NCI-H774 (cell line): ENCODE data around the gene ROBO4.

ENCODE experiments used
- DNase-seq: peaks from one replicate; lab custom pipeline; 2025; lab: John Stamatoyannopoulos, UW

The ROBO4 gene

DNA sequence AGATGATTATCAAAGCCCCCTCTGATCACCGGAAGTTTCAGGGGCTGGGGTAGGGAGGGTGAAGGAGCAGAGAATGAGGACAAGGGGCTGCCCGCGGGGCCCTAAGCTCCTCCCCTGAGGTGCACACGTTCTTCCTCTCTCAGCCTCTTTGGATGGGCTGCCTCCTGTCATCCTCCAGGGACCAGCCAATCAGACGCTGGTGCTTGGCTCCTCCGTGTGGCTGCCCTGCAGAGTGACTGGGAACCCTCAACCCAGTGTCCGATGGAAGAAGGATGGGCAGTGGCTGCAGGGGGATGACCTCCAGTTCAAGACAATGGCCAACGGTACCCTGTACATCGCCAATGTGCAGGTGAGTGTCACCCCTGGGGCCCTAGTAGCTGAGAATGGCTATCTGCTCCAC, 24.9 kb downstream of the ROBO4 start:
- no peak for DNase-seq

GRCh38 chr11:124872280-124872679, 25.4 kb downstream of the ROBO4 start:
- no peak for DNase-seq

GRCh38 chr11:124870430-124870829, 27.2 kb downstream of the ROBO4 start:
- no peak for DNase-seq

DNA sequence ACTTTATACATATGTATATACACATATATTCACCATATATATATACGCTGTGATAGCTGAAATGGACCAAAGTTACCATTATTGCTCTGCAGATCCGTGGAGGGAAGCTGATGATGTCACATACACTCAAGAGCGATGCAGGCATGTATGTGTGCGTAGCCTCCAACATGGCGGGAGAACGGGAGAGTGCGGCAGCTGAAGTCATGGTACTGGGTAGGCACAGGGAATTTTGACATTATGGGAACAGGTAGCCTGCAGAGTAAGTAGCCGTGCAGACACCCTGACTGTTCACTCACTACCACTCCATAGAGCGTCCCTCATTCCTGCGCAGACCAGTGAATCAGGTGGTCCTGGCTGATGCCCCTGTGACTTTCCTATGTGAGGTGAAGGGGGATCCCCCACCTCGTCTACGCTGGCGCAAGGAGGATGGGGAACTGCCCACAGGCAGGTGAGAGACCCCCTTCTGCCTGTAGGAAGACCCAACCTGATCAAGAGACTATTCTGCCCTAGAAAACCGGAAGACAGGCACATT, 27.7 kb downstream of the ROBO4 start:
- DNase-seq, result no peak

GRCh38 chr11:124869331-124869730, 28.3 kb downstream of the ROBO4 start:
- DNase-seq, result no peak

- DNase-seq, result no peak
These were observed 29.1 kb downstream of the ROBO4 start for GRCh38 chr11:124868331-124869274.

DNA sequence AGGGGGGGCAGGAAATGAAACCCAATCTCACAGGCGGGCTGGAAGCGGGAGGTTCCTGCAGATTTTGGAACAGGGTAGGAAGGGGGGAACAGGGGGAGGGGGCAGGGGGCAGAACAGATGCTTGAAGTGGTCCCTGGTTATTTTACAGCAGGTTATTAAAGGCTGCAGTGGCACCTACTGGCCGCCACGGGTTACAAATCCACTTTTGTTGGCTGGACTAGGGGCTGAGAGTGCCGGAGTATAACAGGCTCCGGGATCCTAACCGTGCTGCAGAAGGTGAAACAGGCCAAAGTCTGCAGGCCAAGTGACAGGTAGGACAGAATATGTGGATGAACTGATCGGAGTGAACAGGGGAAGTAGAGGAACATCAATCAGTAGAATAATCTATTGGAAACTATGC, 30.0 kb downstream of the ROBO4 start:
- DNase-seq, result no peak

GRCh38 chr11:124865902-124866851, 31.5 kb downstream of the ROBO4 start:
- no peak for DNase-seq

DNA sequence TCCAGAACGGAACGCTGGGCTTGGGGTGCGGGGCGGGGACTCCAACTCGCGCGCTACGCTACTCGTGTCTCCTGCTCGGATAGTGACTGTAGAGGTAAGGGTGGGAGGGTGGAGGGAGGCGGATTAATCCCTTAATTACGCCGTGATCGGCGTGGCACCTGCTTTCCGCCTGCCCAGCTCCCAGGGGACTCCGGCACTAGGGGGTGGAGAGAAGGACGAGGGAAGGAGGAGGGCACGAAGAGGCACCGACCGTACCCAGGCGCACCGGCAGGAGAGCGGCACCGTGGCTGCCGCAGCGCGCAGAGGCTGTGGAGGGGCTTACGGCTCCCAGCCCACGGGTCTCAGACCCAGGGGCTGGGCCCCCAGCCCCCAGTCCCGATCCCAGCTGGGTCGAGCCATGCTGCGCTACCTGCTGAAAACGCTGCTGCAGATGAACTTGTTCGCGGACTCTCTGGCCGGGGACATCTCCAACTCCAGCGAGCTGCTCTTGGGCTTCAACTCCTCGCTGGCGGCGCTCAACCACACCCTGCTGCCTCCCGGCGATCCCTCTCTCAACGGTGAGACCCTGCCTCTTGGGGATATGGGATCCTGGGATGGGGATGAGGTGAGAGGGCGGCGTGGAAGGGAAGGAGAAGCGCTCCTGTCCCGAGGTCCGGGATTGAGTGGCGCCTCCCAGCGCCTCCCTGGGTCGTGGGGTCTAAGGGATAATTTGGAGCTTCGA, 32.3 kb downstream of the ROBO4 start, which contains the start of gene ROBO3:
Gene ROBO3 (plus strand): TSS at position 252 of the 721 bp plus-strand sequence. CDS start 146 bp downstream, at position 398.
- DNase-seq, result no peak

DNA sequence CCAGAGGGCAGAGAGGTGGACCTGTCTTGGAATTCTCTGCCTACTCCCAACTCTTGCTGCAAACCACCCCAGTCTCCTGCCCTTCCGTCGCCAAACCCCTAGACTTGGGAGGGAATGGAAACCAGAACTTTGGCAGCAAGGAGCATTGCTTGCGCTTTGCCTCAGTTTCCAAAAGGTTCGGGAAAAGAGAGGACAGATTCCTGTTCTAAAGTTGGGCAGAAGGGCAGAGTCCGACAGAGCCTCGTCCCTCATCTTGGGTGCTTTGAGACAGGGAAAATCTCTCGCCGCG, 32.8 kb downstream of the ROBO4 start:
- no peak for DNase-seq

DNA sequence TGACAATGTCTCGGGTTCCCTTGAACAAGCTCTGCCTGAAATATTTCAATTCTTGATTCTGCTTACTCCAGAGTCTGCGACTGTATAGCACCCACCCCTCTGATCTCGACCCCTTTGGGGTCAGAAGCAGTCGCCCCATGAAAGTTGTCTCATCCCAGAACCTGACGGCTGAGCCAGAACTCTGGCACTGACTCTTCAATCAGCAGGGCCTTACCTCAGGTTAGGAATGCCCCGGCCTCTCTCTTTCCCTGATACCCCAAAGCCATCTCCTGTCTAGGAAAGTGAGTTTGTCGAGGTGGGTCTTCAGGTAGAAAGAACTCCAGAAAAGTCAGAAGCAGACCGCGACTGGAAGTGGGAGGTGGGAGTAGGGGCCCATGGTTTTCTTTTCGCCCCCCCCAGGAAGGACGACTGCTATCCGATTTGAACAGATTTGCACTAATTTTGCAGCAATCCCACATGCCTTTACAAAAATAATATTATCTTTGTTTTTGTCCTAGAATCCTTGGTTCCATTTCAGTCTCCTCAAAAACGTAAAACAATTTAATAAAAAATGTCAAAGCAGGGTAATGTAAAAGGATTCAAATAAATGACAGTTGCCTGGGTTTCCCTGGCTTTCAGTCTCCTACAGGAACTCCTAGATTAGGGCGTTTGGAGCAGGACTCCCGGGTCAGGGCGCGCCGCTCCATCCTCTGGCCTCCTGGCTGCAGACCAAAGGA, 33.3 kb downstream of the ROBO4 start:
- DNase-seq, result no peak

GRCh38 chr11:124863826-124864165, 33.9 kb downstream of the ROBO4 start:
- no peak for DNase-seq

- DNase-seq, result peak; percentile 20
These were observed 34.4 kb downstream of the ROBO4 start for GRCh38 chr11:124863137-124863825.

DNA sequence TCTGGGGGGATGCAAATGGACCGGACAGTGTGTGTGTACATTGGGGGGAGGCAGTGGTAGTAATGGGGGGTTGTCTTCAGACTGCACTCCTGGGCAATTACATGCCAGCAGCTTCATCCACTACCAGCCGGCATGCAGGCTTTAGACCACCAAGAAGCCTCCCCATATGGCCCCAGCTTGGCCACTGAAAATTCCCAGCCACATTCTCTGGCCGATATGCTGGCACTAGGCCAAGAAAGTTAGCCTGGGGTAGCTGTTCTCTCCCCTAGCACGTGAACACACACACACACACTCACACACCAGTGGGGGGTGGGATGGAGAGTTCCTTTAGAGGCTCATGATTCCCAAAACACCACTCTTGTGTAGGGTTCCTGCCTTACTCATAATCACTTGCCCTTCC, 36.0 kb downstream of the ROBO4 start:
- no peak for DNase-seq

DNA sequence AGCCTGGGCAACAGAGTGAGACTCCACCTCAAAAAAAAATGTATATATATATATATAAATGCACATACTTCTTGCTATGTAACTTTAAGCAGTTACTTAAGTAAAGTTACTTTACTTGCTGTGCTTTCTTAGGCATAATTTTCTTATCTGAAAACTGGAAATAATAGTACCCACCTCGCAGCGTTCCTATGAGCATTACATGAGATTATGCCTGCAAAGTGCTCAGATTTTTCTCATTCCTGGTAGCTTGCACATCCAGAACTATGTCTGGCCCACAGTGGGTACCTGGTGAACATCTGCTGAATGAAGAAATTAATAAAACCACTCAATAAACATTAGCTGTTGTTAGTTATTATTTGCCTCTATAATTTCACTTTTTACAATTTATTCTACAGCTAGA, 38.5 kb downstream of the ROBO4 start:
- DNase-seq, result no peak

GRCh38 chr11:124846070-124846673, 51.5 kb downstream of the ROBO4 start:
- no peak for DNase-seq

DNA sequence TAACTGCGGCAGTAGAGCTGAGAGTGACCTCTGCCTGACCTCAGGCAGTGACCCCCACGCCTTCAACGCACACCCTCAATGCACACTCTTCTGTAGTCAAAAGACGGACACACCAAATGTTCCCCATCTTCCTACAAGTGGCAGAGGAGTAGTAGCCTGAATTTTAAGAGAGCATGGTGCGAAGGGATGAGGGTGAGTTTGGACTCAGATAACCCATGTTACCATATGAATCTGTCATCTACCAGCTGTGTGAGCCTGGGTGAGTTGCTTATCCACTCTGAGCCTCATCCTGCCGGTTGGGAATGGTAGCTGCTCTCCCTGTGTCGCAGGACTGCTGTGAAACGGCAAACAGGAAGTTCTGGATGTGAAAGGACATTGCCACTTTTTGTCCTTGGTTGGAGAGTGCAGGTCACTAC, 53.0 kb downstream of the ROBO4 start:
- DNase-seq, result no peak

- DNase-seq, result no peak
These were observed 54.1 kb downstream of the ROBO4 start for GRCh38 chr11:124843616-124843910.

GRCh38 chr11:124842305-124842704, 55.4 kb downstream of the ROBO4 start:
- DNase-seq, result no peak

GRCh38 chr11:124841840-124842239, 55.8 kb downstream of the ROBO4 start:
- no peak for DNase-seq

GRCh38 chr11:124841201-124841600, 56.5 kb downstream of the ROBO4 start:
- no peak for DNase-seq
